ENCODE measurements around the gene TSPEAR. TPM values are rescaled to one million over a fixed set of nuclear protein-coding genes. Genes with fewer than 3 reads are reported as not detected.
"Not testable (repeated sequence)": the region's sequence is repeated elsewhere in the genome, so short reads cannot be mapped to it uniquely, and the experiment has no call there.

TSPEAR gene
- total RNA-seq, 3 donors from 2014 or later (not counting 1 experiment from before 2014, with no cell fraction given) = not detected

DNA sequence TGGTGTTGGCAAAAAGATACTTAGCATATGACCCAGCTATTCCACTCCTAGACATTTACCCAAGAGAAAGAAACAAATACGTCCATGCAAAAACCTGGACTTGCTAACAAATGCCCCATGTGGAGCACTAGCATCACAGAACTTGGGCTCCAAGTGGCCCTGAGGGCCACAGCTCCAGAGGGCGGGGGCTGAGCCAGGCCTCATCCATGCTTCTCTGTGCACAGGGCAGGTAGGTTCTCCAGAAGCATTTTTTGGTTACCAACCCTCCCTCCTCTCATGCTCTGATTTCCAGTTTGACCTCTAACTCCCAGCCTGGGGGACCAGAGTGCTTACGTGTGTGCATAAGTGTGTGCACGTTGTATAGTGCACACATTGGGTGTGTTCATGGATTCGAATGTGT, 46.7 kb downstream of the TSPEAR start:
- intact Hi-C loops (cut with micrococcal nuclease) = no loop called here
- WGBS (ENCODE audit: insufficient coverage) = 88% methylated on average over 5 of the region's 5 CpGs
- Mint-ChIP-seq H3K36me3 (no peaks in the 10 kb centered on the region), H3K4me1 (peaks cover 4 to 8% of the 10 kb centered on the region in 2 donors), H3K27me3 (ENCODE audit: low read depth in 2 of 2) (peaks cover 16 to 30% of the 10 kb centered on the region in 2 donors), H3K4me3 (no peak overlapping the region), H3K9me3 (peaks cover 0 to 2% of the 10 kb centered on the region in 2 donors), H3K27ac (no peak overlapping the region)
- peaks cover under 1% of the 10 kb centered on the region for H3K4me1 ChIP-seq (ENCODE audit: control insufficient read depth, insufficient read depth, low read length)
- H3K27ac ChIP-seq (ENCODE audit: low read length) = no peak overlapping the region
- no peaks in the 10 kb centered on the region for H3K27me3 ChIP-seq (ENCODE audit: control insufficient read depth, insufficient read depth, low read length)
- no peak for DNase-seq
- H3K36me3 ChIP-seq (ENCODE audit: control insufficient read depth, insufficient read depth, low read length) = no peaks in the 10 kb centered on the region
- H3K9me3 ChIP-seq (ENCODE audit: control insufficient read depth, insufficient read depth, low read length) = no peaks in the 10 kb centered on the region
- TF ChIP-seq, protein P1, sequence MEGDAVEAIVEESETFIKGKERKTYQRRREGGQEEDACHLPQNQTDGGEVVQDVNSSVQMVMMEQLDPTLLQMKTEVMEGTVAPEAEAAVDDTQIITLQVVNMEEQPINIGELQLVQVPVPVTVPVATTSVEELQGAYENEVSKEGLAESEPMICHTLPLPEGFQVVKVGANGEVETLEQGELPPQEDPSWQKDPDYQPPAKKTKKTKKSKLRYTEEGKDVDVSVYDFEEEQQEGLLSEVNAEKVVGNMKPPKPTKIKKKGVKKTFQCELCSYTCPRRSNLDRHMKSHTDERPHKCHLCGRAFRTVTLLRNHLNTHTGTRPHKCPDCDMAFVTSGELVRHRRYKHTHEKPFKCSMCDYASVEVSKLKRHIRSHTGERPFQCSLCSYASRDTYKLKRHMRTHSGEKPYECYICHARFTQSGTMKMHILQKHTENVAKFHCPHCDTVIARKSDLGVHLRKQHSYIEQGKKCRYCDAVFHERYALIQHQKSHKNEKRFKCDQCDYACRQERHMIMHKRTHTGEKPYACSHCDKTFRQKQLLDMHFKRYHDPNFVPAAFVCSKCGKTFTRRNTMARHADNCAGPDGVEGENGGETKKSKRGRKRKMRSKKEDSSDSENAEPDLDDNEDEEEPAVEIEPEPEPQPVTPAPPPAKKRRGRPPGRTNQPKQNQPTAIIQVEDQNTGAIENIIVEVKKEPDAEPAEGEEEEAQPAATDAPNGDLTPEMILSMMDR (IDR thresholded peaks at IDR 0.05) = no peak
- no peak overlapping the region for H3K4me3 ChIP-seq (ENCODE audit: low read length)
- ATAC-seq = no peak

DNA sequence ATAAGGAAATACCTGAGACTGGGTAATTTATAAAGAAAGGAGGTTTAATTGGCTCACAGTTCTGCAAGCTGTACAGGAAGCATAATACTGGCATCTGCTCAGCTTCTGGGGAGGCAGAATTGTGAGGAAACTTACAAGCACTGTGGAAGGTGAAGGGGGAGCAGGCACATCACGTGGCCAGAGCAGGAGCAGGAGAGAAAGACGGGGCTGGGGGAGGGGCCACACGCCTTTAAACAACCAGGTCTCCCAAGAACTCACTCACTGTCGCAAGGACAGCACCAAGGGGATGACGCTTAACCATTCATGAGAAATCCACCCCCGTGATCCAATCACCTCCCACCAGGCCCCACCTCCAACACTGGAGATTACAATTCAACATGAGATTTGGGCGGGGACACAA, 49.8 kb downstream of the TSPEAR start:
- H3K9me3 ChIP-seq (ENCODE audit: control insufficient read depth, insufficient read depth, low read length); H3K27me3 Mint-ChIP-seq (ENCODE audit: low read depth in 2 of 2); H3K27ac ChIP-seq (ENCODE audit: low read length); ATAC-seq; H3K9me3 Mint-ChIP-seq; DNase-seq; H3K4me3 ChIP-seq (ENCODE audit: low read length); H3K4me3 Mint-ChIP-seq; intact Hi-C loops (cut with micrococcal nuclease); H3K27me3 ChIP-seq (ENCODE audit: control insufficient read depth, insufficient read depth, low read length); H3K36me3 ChIP-seq (ENCODE audit: control insufficient read depth, insufficient read depth, low read length): not testable (repeated sequence)
- H3K4me1 Mint-ChIP-seq = peaks cover 35 to 40% of the 10 kb centered on the region in 2 donors
- 85% methylated on average over 6 of the region's 7 CpGs for WGBS (ENCODE audit: insufficient coverage)
- H3K36me3 Mint-ChIP-seq = peaks cover 10% of the 10 kb centered on the region
- H3K4me1 ChIP-seq (ENCODE audit: control insufficient read depth, insufficient read depth, low read length) = peaks cover 30% of the 10 kb centered on the region
- peak overlapping the region in 1 of 2 donors; percentile 63 for H3K27ac Mint-ChIP-seq

DNA sequence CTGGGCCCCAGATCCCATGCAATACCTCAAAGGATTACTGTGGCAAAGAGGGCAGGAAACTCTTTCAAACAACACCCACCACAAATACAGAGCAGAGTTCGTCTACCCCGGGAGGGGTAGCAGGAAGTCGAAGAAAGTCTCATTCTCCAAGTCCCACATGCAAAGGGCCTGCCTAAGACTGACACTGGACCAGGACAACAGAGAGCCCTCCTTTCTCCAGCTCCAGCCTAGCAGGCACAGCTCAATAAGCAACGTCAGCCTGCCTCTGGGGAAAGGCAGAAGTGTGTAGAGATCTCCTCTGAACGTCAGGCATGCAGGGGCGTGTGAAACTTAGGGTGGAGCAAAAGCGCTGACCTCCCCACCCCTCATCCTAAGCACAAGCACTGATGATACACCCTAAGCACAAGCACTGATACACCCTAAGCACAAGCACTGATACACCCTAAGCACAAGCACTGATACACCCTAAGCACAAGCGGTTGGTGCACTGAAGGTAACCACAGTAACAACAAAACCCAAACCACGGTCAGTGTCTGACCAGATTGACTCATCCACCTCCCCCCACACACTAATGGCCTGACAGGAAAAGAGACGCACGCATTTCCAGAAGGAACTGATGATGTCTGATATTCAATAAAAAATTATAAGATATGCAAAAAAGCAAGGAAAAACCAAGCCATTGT, 52.3 kb downstream of the TSPEAR start:
- no peaks in the 10 kb centered on the region for H3K36me3 ChIP-seq (ENCODE audit: control insufficient read depth, insufficient read depth, low read length)
- Mint-ChIP-seq H3K4me3 (peak overlapping the region; percentile 74), H3K4me1 (peaks cover 50 to 51% of the 10 kb centered on the region in 2 donors), H3K27me3 (ENCODE audit: low read depth in 2 of 2) (peaks cover 5 to 7% of the 10 kb centered on the region in 2 donors), H3K36me3 (peaks cover 18% of the 10 kb centered on the region), H3K9me3 (peaks cover 2 to 12% of the 10 kb centered on the region in 2 donors), H3K27ac (peak overlapping the region; percentile 89 to 94)
- peaks cover 52% of the 10 kb centered on the region for H3K4me1 ChIP-seq (ENCODE audit: control insufficient read depth, insufficient read depth, low read length)
- H3K27ac ChIP-seq (ENCODE audit: low read length) = peak overlapping the region; percentile 81
- H3K4me3 ChIP-seq (ENCODE audit: low read length) = no peak overlapping the region
- 36% methylated on average over 10 of the region's 11 CpGs for WGBS (ENCODE audit: insufficient coverage)
- H3K27me3 ChIP-seq (ENCODE audit: control insufficient read depth, insufficient read depth, low read length) = no peaks in the 10 kb centered on the region
- TF ChIP-seq, protein P1 (IDR thresholded peaks at IDR 0.05) = no peak
- peak in 1 of 2 donors; percentile 66 for DNase-seq
- peak in 1 of 3 donors; percentile 30 for ATAC-seq
- intact Hi-C loops (cut with micrococcal nuclease) = loop anchor here (2.0 kb wide), 1 partner anchor 32 kb away; the partner anchor contains the start of gene KRTAP10-9
- peaks cover 13% of the 10 kb centered on the region for H3K9me3 ChIP-seq (ENCODE audit: control insufficient read depth, insufficient read depth, low read length)

DNA sequence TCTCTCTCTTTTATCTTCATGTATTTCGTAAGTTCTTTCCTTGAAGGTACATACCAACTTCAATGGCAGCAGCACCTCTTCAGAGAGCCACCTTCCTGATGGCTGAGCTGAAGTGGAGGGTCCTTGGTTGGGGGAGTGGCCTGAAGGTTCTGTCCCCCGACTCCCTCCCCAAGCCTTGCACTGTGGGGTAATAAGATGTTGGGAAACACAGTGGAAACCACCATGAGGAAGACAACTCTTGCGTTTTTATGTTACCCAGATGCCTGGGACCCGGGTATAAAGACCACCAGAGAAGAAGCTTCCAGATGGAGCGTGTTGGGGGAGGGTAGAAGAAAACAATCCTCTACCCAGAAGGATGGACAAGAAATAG, 52.8 kb downstream of the TSPEAR start:
- intact Hi-C loops (cut with micrococcal nuclease) = loop anchor here (2.0 kb wide), 1 partner anchor 32 kb away; the partner anchor contains the start of gene KRTAP10-9
- H3K27ac Mint-ChIP-seq = peak overlapping the region; percentile 89 to 94

More for the DNA sequence above, 52.8 kb downstream of the TSPEAR start:
- peaks cover 57% of the 10 kb centered on the region for H3K4me1 ChIP-seq (ENCODE audit: control insufficient read depth, insufficient read depth, low read length)
- H3K27me3 ChIP-seq (ENCODE audit: control insufficient read depth, insufficient read depth, low read length) = no peaks in the 10 kb centered on the region
- peak overlapping the region; percentile 81 for H3K27ac ChIP-seq (ENCODE audit: low read length)
- ATAC-seq (no peak), DNase-seq (no peak)
- peaks cover 13% of the 10 kb centered on the region for H3K9me3 ChIP-seq (ENCODE audit: control insufficient read depth, insufficient read depth, low read length)
- TF ChIP-seq, protein P1 (IDR thresholded peaks at IDR 0.05) = no peak
- peaks cover 2 to 12% of the 10 kb centered on the region in 2 donors for H3K9me3 Mint-ChIP-seq
- peak overlapping the region; percentile 74 for H3K4me3 Mint-ChIP-seq
- peaks cover 18% of the 10 kb centered on the region for H3K36me3 Mint-ChIP-seq
- peaks cover 5 to 7% of the 10 kb centered on the region in 2 donors for H3K27me3 Mint-ChIP-seq (ENCODE audit: low read depth in 2 of 2)
- no peaks in the 10 kb centered on the region for H3K36me3 ChIP-seq (ENCODE audit: control insufficient read depth, insufficient read depth, low read length)
- no peak overlapping the region for H3K4me3 ChIP-seq (ENCODE audit: low read length)
- peaks cover 55 to 56% of the 10 kb centered on the region in 2 donors for H3K4me1 Mint-ChIP-seq
- 62% methylated on average over 4 of the region's 5 CpGs for WGBS (ENCODE audit: insufficient coverage)
